ENCODE results near the gene RASGRP1. TPM values are rescaled to one million over a fixed set of nuclear protein-coding genes. Genes with fewer than 3 reads are reported as not detected.

The RASGRP1 gene
- polyA plus RNA-seq, 3 donors = 0.34 to 0.76 (median 0.40) TPM

DNA sequence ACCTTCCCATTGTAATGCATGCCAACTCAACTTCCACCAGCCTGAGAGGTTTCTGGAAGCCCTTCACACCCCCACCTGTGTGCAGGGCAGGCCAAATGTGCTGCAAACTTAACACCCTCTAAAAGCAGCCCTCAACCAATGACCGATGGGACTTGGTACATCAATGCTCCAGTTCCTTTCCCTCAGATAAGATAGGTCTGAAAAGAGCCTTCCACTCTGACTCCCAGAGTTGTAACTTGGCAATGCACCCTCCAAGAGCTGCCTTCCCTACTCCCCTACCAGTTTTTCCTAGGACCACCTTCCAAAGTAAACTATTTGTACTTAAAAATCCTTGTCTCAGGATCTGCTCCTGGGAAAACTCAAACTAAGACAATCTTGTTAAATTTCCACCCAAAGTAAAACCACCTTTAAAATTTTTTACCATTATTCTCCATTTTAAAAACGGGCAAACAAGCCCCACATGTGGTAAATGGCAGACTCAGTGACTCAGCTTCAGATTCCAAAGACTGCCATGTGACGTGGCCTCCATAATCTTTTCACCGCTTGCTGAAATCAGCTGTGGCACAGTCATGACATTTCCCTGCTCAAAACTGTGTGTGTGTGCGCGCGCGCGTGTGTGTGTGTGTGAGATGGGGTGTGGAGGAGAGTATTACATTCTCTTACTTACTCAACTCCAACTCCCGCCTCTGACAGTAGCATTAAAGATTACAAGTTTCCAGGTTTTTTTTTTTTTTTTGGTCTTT is 17.2 kb downstream of the RASGRP1 start:
- WGBS, 3 donors = 86 to 89% (median 89%) methylated on average over 10 of the region's 10 CpGs
- no peak overlapping the region for H3K27ac ChIP-seq (ENCODE audit: low read depth, low read length)

GRCh38 chr15:38545179-38545578 is 19.4 kb downstream of the RASGRP1 start:
- no peak overlapping the region for H3K27ac ChIP-seq (ENCODE audit: low read depth, low read length)
- WGBS, 3 donors = 70 to 95% (median 73%) methylated on average over 2 of the region's 2 CpGs

- WGBS, 3 donors = 88 to 91% (median 89%) methylated on average over 7 of the region's 7 CpGs
Measured at GRCh38 chr15:38541026-38541425, 23.6 kb downstream of the RASGRP1 start.

DNA sequence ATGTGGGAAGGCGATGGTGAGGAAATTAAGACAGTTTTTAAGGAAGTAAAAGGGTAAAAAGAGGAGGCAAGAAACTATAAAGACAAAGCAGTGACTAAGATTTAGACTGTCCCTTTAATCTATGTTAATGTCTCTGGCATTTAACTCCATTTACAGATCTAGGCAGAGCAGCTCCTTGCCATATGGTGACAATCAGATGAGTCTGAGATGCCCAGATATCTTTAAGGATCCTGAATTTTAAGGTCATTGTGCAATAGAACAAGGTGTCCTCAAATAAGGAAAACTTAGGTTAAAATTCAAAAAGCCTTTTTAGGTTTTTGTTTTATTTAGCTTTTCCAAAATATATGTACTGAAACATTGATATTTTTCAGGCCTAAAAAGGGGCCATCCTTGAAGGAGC is 24.1 kb downstream of the RASGRP1 start:
- 84 to 92% (median 88%) methylated on average over 1 of the region's 1 CpG for WGBS, 3 donors
- no peak overlapping the region for H3K27ac ChIP-seq (ENCODE audit: low read depth, low read length)

More at GRCh38 chr15:38541026-38541425, 23.6 kb downstream of the RASGRP1 start:
- no peak overlapping the region for H3K27ac ChIP-seq (ENCODE audit: low read depth, low read length)

DNA sequence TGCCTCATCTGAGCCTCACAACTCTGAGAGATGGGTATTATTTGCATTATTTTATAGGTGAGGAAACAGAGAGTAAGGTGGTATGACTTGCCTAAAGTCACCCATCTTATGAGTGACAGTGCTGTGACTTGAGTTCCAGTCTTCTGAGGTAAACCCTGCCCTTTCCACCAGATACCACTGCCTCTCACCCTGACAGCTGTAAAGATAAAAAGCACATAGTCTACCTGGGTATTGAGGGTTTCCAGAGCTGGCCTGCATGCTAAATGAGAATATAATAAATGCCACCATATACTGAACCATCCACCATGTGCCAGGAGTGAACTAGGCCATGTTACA is 25.6 kb downstream of the RASGRP1 start:
- H3K27ac ChIP-seq (ENCODE audit: low read depth, low read length) = no peak overlapping the region

DNA sequence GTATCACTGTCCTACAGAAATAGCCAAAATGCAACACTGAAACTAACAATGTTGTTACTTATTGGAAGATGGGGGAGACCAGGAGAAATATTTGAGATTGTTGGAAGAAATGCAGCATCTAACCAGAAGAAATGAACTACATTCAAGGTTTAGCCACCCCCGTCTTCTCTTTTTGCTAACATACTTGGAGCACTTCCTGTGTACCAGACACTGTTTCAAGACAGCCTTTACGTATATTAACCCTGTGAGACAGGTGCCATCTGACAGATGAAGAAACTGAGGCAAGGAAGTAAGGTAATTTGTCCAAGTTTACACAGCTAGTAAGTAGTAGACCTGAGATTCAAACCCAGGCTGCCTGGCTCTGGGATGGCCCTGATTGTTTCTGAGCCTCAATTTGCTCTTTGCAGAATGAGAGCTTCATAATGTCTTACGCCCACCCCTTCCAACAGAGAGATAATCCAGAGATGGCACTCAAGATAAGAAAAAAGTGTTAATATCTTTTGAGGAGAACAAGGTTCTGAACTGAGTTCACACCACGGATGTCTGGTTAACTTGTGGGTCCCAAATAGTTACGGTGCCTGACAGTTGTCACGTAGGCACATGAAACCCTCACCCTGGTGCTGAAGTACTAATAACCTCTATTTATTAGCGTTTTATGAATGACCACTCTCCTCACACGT is 26.1 kb downstream of the RASGRP1 start:
- 86 to 90% (median 89%) methylated on average over 8 of the region's 8 CpGs for WGBS, 3 donors
- no peak overlapping the region for H3K27ac ChIP-seq (ENCODE audit: low read depth, low read length)

- 56 to 58% (median 57%) methylated on average over 3 of the region's 3 CpGs for WGBS, 3 donors
- H3K27ac ChIP-seq (ENCODE audit: low read depth, low read length) = no peak overlapping the region
Measured at GRCh38 chr15:38536201-38536676, 28.4 kb downstream of the RASGRP1 start.

GRCh38 chr15:38535491-38536200 is 29.0 kb downstream of the RASGRP1 start:
- H3K27ac ChIP-seq (ENCODE audit: low read depth, low read length) = no peak overlapping the region
- WGBS, 3 donors = 53 to 86% (median 69%) methylated on average over 8 of the region's 8 CpGs

GRCh38 chr15:38534691-38535090 is 29.9 kb downstream of the RASGRP1 start:
- H3K27ac ChIP-seq (ENCODE audit: low read depth, low read length) = no peak overlapping the region
- WGBS, 3 donors = 82 to 86% (median 86%) methylated on average over 3 of the region's 3 CpGs

DNA sequence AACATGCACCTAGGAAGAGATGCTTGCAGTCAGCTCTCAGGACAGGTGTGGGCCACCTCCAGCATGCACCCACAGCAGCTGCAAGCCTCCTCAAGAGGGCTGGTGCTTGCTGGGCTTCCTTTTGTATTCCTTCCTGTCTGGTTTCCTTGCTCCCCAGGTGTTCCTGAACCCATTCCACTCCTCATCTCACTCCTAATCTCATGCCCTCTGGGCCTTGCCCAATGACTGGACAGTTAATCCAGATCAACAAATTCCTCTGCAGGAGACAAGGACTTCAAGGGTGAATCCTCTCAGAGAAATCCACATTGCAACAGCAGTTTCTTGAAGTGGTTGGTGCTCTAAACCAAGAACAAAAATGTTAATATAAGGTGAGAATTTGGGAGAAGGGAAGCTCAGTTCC is 30.7 kb downstream of the RASGRP1 start:
- H3K27ac ChIP-seq (ENCODE audit: low read depth, low read length) = no peak overlapping the region

- WGBS, 3 donors = 77 to 85% (median 81%) methylated on average over 6 of the region's 6 CpGs
- H3K27ac ChIP-seq (ENCODE audit: low read depth, low read length) = no peak overlapping the region
Measured at GRCh38 chr15:38533416-38533915, 31.1 kb downstream of the RASGRP1 start.

- whole genome bisulfite sequencing, 3 donors = 85 to 93% (median 92%) methylated on average over 3 of the region's 3 CpGs
- no peak overlapping the region for H3K27ac ChIP-seq (ENCODE audit: low read depth, low read length)
Measured at GRCh38 chr15:38532728-38533127, 31.9 kb downstream of the RASGRP1 start.

- no peak overlapping the region for H3K27ac ChIP-seq (ENCODE audit: low read depth, low read length)
- WGBS, 3 donors = 73 to 81% (median 73%) methylated on average over 4 of the region's 4 CpGs
Measured at GRCh38 chr15:38531509-38531908, 33.1 kb downstream of the RASGRP1 start.

DNA sequence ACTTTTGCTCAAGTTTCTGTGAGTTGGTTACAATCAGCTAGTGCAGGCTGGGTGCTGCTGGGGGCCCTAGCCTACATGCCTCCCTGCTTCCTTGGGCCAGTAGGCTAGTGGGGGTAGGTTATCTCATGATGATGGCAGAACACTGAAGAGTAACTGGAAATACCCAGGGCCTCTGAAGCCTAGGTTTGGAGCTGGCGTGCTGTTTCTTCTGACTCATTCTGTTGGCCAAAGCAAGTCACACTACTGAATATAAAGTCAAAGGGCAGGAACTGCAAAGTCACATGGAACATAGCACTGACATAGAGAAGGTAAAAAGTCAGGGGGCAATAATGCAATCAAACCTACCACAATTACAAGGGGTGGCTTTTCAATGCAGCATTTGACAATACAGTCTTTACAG is 34.5 kb downstream of the RASGRP1 start:
- WGBS, 3 donors = 78 to 96% (median 84%) methylated on average over 1 of the region's 1 CpG
- no peak overlapping the region for H3K27ac ChIP-seq (ENCODE audit: low read depth, low read length)

DNA sequence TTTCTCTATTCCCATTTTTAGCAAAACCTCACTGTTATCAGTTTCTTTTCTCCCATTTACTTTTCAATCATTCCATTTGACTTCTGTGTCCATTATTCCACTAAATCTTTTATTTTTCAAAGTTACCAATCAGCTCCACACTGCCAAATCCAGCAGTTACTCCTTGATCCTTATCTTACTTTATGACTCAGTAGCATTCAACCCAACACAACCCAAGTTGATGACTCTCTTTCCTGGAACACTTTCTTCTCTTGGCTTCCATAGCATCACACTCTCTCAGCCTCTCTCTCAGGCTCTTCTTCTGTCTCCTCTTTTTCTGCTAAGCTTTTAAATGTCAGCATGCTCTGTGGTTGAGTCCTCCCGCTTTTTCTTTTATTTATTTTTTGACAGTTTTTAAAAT is 36.3 kb downstream of the RASGRP1 start:
- 82 to 98% (median 83%) methylated on average over 1 of the region's 1 CpG for WGBS, 3 donors
- no peak overlapping the region for H3K27ac ChIP-seq (ENCODE audit: low read depth, low read length)

GRCh38 chr15:38526158-38526557 is 38.5 kb downstream of the RASGRP1 start:
- WGBS, 3 donors = 92 to 98% (median 94%) methylated on average over 2 of the region's 2 CpGs
- H3K27ac ChIP-seq (ENCODE audit: low read depth, low read length) = no peak overlapping the region

- WGBS, 3 donors = 93 to 94% (median 93%) methylated on average over 6 of the region's 6 CpGs
- H3K27ac ChIP-seq (ENCODE audit: low read depth, low read length) = no peak overlapping the region
Measured at GRCh38 chr15:38525489-38525888, 39.1 kb downstream of the RASGRP1 start.

DNA sequence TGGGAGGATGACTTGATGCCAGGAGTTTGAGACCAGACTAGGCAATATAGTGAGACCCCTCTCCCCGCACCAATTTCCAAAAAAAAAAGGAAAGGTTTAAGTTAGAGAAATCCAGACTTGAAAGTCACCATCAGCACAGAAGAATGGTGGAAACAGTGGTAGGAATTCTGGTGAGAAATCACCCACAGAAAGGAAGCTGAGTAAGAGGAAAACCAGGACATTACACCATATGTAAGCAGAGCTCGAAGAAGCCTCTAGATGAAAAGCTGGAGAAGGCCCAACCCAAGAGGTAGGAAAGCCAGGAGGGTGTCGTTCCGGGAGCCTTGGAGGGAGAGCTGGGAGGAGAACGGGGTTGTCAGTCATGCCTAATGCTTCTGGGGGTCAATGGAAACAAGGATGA is 40.5 kb downstream of the RASGRP1 start:
- no peak overlapping the region for H3K27ac ChIP-seq (ENCODE audit: low read depth, low read length)
- WGBS, 3 donors = 72 to 95% (median 87%) methylated on average over 5 of the region's 5 CpGs

DNA sequence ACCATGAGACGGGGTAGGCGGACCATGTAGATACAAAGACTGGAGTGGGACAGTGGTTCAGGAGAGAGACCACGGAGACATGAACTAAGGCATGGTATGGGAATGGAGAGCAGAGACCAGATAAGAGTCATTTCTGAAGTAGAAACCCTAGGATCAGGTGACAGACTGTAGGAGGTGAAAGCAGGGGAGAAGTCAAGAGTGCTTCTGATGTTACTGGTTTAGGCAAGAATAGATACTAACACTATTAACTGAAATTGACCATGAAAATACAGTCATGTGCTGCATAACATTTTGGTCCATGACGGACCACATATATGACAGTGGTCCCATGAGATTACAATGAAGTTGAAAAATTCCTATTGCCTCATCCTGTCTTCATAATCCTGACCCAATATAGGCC is 41.7 kb downstream of the RASGRP1 start:
- WGBS, 3 donors = 80 to 88% (median 86%) methylated on average over 4 of the region's 4 CpGs
- H3K27ac ChIP-seq (ENCODE audit: low read depth, low read length) = no peak overlapping the region
